GM21423 (cell line): ENCODE data around the gene ACBD6.
A peak's percentile ranks its signal among the peaks of the same experiment; 100 is the strongest.

Source experiments
- ATAC-seq: cut with Tn5 transposase; IDR thresholded peaks from one replicate; pipeline ENCODE4 v1.9.1; 2021; ENCODE audit warnings: mild to moderate bottlenecking, moderate library complexity; ENCODE audit not compliant: unreplicated experiment

ACBD6 gene

GRCh38 chr1:180258290-180258689 lies 244.1 kb downstream of the ACBD6 start:
- ATAC-seq = no peak

- ATAC-seq = no peak
Observed at GRCh38 chr1:180257486-180257885, 244.9 kb downstream of the ACBD6 start.

GRCh38 chr1:180257028-180257386 lies 245.4 kb downstream of the ACBD6 start:
- no peak for ATAC-seq

- ATAC-seq = no peak
Observed at GRCh38 chr1:180256341-180257027, 245.9 kb downstream of the ACBD6 start.

- no peak for ATAC-seq
Observed at GRCh38 chr1:180255536-180256340, 246.6 kb downstream of the ACBD6 start.

- no peak for ATAC-seq
Observed at GRCh38 chr1:180254854-180255253, 247.5 kb downstream of the ACBD6 start.

- no peak for ATAC-seq
Observed at GRCh38 chr1:180254496-180254819, 247.9 kb downstream of the ACBD6 start.

GRCh38 chr1:180253585-180254495 lies 248.5 kb downstream of the ACBD6 start:
- ATAC-seq = no peak

- peak; percentile 58 for ATAC-seq
Observed at GRCh38 chr1:180252638-180253536, 249.5 kb downstream of the ACBD6 start.

- no peak for ATAC-seq
Observed at GRCh38 chr1:180251526-180252305, 250.7 kb downstream of the ACBD6 start.

- ATAC-seq = no peak
Observed at GRCh38 chr1:180250883-180251509, 251.4 kb downstream of the ACBD6 start.

- ATAC-seq = no peak
Observed at GRCh38 chr1:180250499-180250770, 251.9 kb downstream of the ACBD6 start.

GRCh38 chr1:180249725-180250498 lies 252.5 kb downstream of the ACBD6 start:
- ATAC-seq = no peak

GRCh38 chr1:180248731-180249681 lies 253.4 kb downstream of the ACBD6 start:
- ATAC-seq = no peak

GRCh38 chr1:180248176-180248575 lies 254.2 kb downstream of the ACBD6 start:
- no peak for ATAC-seq

GRCh38 chr1:180247580-180247979 lies 254.8 kb downstream of the ACBD6 start:
- ATAC-seq = no peak

- ATAC-seq = no peak
Observed at GRCh38 chr1:180247061-180247460, 255.3 kb downstream of the ACBD6 start.

GRCh38 chr1:180246579-180246978 lies 255.8 kb downstream of the ACBD6 start:
- ATAC-seq = no peak
